ENCODE measurements around the gene IL10RB. TPM values are rescaled to one million over a fixed set of nuclear protein-coding genes. Genes with fewer than 3 reads are reported as not detected.

The IL10RB gene
- total and polyA plus RNA-seq, 10 of the 15 experiments (the other 5 are each of a cell fraction or from before 2014, with no cell fraction given): 15.0 to 55.1 (median 34.9) TPM

DNA sequence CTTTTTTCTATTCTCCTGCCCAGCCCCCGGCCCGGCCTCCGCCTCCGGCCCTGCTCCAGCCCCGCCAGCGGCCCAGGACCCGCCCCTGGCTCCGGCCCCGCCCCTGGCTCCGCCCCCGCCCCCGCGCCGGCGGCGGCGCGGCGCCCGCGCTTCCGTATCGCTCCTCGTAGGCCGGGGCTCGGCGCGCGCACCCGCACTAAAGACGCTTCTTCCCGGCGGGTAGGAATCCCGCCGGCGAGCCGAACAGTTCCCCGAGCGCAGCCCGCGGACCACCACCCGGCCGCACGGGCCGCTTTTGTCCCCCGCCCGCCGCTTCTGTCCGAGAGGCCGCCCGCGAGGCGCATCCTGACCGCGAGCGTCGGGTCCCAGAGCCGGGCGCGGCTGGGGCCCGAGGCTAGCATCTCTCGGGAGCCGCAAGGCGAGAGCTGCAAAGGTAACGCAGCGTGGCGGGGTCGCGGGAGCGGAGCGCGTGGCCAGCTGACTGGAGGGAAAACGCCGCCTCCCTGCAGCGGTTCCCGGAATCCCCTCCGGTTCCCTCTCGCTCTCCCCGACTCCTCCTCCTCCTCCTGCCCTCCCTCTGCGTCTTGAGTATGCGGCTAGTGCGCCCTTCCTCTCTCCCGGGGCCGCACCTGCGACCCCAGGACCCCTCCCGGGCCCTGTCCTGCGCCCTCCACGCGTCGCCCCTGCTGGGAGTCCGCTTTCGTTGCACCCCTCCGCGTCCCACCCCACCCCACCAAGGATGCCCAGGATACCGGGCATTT, 36.2 kb upstream of the IL10RB start, which contains the start of gene IFNAR2:
TSS of gene IFNAR2 (plus strand) at position 155 of the 761 bp plus-strand sequence. CDS start 11,985 bp downstream, outside the sequence.
- no peaks in the 10 kb centered on the region for H3K9me3 ChIP-seq (replicated peaks; ENCODE audit: control insufficient read depth, insufficient read depth, low read length)
- peak within 1 kb of the TSS; percentile 93 for H3K4me2 ChIP-seq (ENCODE audit: control insufficient read depth, insufficient read depth)
- BruUV-seq (replicated peaks): no TSS peak
- SMC1A ChIA-PET (ENCODE audit: uncharacterized antibody, unreplicated experiment): interaction anchor here (0.6 to 4.2 kb wide), 4 partner anchors 8 to 44 kb away, joined by 3 to 31 read pairs (median 5); no protein-coding TSS in a partner anchor
- DNase-seq (ENCODE audit: low read depth, low spot score): no peak
- no peak for FAIRE-seq
- H3K27ac ChIP-seq (ENCODE audit: control insufficient read depth, insufficient read depth): peak within 1 kb of the TSS; percentile 96
- intact Hi-C loops (cut with micrococcal nuclease; ENCODE audit: unreplicated experiment): loop anchor here (2.0 to 10.0 kb wide), 2 partner anchors 37 to 315 kb away; partner anchors contain the start of genes GART, IL10RB and SON
- peaks cover 52% of the 10 kb centered on the region for H3K79me2 ChIP-seq (ENCODE audit: control insufficient read depth, insufficient read depth, low read length)
- no peaks in the 10 kb centered on the region for H4K20me1 ChIP-seq (ENCODE audit: control insufficient read depth, insufficient read depth)
- peak; percentile 75 for ATAC-seq
- under 1% methylated on average over 62 of the region's 95 CpGs for WGBS (ENCODE audit: insufficient coverage, insufficient replicate concordance, low lambda C conversion rate, missing lambda C conversion rate)
- H3K4me3 ChIP-seq: peak within 1 kb of the TSS; percentile 100
- peak within 1 kb of the TSS; percentile 84 for H2AFZ ChIP-seq (ENCODE audit: control insufficient read depth, low read depth, low read length)
- POLR2A ChIA-PET: interaction anchor here (0.6 to 6.8 kb wide), 5 partner anchors 10 to 678 kb away, joined by 3 to 59 read pairs (median 7); partner anchors contain the start of gene IL10RB
- CTCF ChIA-PET: interaction anchor here (1.9 kb wide), 1 partner anchor 25 kb away, joined by 6 read pairs; no protein-coding TSS in a partner anchor
- peak within 1 kb of the TSS; percentile 94 for H3K9ac ChIP-seq (ENCODE audit: control insufficient read depth, insufficient read depth, low read length)
- no peaks in the 10 kb centered on the region for H3K27me3 ChIP-seq (replicated peaks in 1 of 2; ENCODE audit: control insufficient read depth in 2 of 2, insufficient read depth in 2 of 2, low read length in 1 of 2)
- peaks cover 13% of the 10 kb centered on the region for H3K4me1 ChIP-seq (ENCODE audit: control insufficient read depth, insufficient read depth, low read length)
- H3K36me3 ChIP-seq (ENCODE audit: control insufficient read depth in 2 of 2, insufficient read depth in 2 of 2, low read length in 1 of 2): no peaks in the 10 kb centered on the region
- in situ Hi-C loops (cut with MboI): no loop called here
- RAD21 ChIA-PET (ENCODE audit: unreplicated experiment): interaction anchor here (1.0 to 6.0 kb wide), 4 partner anchors 9 to 83 kb away, joined by 4 to 34 read pairs (median 16); partner anchors contain the start of gene IL10RB
- no peak for TF ChIP-seq SREBF2 (IDR thresholded peaks at IDR 0.05; ENCODE audit: low read length)
- TF ChIP-seq, protein P1, sequence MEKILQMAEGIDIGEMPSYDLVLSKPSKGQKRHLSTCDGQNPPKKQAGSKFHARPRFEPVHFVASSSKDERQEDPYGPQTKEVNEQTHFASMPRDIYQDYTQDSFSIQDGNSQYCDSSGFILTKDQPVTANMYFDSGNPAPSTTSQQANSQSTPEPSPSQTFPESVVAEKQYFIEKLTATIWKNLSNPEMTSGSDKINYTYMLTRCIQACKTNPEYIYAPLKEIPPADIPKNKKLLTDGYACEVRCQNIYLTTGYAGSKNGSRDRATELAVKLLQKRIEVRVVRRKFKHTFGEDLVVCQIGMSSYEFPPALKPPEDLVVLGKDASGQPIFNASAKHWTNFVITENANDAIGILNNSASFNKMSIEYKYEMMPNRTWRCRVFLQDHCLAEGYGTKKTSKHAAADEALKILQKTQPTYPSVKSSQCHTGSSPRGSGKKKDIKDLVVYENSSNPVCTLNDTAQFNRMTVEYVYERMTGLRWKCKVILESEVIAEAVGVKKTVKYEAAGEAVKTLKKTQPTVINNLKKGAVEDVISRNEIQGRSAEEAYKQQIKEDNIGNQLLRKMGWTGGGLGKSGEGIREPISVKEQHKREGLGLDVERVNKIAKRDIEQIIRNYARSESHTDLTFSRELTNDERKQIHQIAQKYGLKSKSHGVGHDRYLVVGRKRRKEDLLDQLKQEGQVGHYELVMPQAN (conservative IDR thresholded peaks at IDR 0.05): peak; percentile 65
- no peak for TF ChIP-seq HCFC1 (IDR thresholded peaks at IDR 0.05; ENCODE audit: low read length)
- no peak for TF ChIP-seq WRNIP1 (IDR thresholded peaks at IDR 0.05; ENCODE audit: borderline replicate concordance, low read depth, low read length)
- TF ChIP-seq CREB1 (IDR thresholded peaks at IDR 0.05; ENCODE audit: low read depth): no peak
- TF ChIP-seq RAD51 (IDR thresholded peaks at IDR 0.05): no peak
- no peak for TF ChIP-seq SMC3 (IDR thresholded peaks at IDR 0.05; ENCODE audit: borderline replicate concordance, low read length)
- TF ChIP-seq GABPA (IDR thresholded peaks at IDR 0.05; ENCODE audit: low read depth): no peak
- TF ChIP-seq CEBPB (IDR thresholded peaks at IDR 0.05; ENCODE audit: borderline replicate concordance in 1 of 2, low read depth in 2 of 2, low read length in 2 of 2): no peak
- TF ChIP-seq, protein P2, sequence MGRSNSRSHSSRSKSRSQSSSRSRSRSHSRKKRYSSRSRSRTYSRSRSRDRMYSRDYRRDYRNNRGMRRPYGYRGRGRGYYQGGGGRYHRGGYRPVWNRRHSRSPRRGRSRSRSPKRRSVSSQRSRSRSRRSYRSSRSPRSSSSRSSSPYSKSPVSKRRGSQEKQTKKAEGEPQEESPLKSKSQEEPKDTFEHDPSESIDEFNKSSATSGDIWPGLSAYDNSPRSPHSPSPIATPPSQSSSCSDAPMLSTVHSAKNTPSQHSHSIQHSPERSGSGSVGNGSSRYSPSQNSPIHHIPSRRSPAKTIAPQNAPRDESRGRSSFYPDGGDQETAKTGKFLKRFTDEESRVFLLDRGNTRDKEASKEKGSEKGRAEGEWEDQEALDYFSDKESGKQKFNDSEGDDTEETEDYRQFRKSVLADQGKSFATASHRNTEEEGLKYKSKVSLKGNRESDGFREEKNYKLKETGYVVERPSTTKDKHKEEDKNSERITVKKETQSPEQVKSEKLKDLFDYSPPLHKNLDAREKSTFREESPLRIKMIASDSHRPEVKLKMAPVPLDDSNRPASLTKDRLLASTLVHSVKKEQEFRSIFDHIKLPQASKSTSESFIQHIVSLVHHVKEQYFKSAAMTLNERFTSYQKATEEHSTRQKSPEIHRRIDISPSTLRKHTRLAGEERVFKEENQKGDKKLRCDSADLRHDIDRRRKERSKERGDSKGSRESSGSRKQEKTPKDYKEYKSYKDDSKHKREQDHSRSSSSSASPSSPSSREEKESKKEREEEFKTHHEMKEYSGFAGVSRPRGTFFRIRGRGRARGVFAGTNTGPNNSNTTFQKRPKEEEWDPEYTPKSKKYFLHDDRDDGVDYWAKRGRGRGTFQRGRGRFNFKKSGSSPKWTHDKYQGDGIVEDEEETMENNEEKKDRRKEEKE (IDR thresholded peaks at IDR 0.05): no peak
- no peak for TF ChIP-seq MEF2A (IDR thresholded peaks at IDR 0.05; ENCODE audit: insufficient read depth, low read depth, low read length)
- TF ChIP-seq, protein P3, sequence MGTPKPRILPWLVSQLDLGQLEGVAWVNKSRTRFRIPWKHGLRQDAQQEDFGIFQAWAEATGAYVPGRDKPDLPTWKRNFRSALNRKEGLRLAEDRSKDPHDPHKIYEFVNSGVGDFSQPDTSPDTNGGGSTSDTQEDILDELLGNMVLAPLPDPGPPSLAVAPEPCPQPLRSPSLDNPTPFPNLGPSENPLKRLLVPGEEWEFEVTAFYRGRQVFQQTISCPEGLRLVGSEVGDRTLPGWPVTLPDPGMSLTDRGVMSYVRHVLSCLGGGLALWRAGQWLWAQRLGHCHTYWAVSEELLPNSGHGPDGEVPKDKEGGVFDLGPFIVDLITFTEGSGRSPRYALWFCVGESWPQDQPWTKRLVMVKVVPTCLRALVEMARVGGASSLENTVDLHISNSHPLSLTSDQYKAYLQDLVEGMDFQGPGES (IDR thresholded peaks at IDR 0.05): no peak
- peak; percentile 59 for TF ChIP-seq HDAC6 (IDR thresholded peaks at IDR 0.05; ENCODE audit: unreplicated experiment)
- TF ChIP-seq MYB (IDR thresholded peaks at IDR 0.05; ENCODE audit: borderline replicate concordance, low read depth, low read length): no peak
